Measurements from ENCODE around the gene AKAP8.
"Not testable (repeated sequence)": the region's sequence is repeated elsewhere in the genome, so short reads cannot be mapped to it uniquely, and the experiment has no call there.

The AKAP8 gene

DNA sequence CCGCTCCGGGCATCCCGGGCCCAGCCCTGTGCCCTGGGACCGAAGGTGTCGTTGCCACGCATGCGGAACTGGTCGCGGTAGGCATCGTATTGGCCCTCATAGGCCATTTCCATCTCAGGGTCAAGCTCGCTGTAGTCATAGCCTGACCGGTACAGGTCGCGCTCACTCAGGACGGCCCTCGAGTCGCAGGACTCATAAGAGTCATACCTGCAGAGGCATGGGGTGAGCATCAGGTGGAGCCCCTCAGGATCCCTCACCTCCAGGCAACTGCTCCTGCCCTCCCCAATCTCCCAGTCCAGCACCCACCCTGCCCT, 21.8 kb upstream of the AKAP8 start:
- no peak overlapping the region for H3K9ac ChIP-seq (ENCODE audit: low read depth, low read length)
- no peak overlapping the region for H3K4me3 ChIP-seq (ENCODE audit: low read length)
- no peak overlapping the region for H3K4me2 ChIP-seq (ENCODE audit: low read length)
- H3K27me3 ChIP-seq (ENCODE audit: control insufficient read depth, insufficient read depth, low read length), result no peaks in the 10 kb centered on the region
- peaks cover 74% of the 10 kb centered on the region for H3K36me3 ChIP-seq (ENCODE audit: insufficient read depth, low read length)
- no peaks in the 10 kb centered on the region for H3K9me3 ChIP-seq (replicated peaks; ENCODE audit: low read length)
- H3K4me1 ChIP-seq (ENCODE audit: control insufficient read depth, insufficient read depth, low read length), result peaks cover 7% of the 10 kb centered on the region

DNA sequence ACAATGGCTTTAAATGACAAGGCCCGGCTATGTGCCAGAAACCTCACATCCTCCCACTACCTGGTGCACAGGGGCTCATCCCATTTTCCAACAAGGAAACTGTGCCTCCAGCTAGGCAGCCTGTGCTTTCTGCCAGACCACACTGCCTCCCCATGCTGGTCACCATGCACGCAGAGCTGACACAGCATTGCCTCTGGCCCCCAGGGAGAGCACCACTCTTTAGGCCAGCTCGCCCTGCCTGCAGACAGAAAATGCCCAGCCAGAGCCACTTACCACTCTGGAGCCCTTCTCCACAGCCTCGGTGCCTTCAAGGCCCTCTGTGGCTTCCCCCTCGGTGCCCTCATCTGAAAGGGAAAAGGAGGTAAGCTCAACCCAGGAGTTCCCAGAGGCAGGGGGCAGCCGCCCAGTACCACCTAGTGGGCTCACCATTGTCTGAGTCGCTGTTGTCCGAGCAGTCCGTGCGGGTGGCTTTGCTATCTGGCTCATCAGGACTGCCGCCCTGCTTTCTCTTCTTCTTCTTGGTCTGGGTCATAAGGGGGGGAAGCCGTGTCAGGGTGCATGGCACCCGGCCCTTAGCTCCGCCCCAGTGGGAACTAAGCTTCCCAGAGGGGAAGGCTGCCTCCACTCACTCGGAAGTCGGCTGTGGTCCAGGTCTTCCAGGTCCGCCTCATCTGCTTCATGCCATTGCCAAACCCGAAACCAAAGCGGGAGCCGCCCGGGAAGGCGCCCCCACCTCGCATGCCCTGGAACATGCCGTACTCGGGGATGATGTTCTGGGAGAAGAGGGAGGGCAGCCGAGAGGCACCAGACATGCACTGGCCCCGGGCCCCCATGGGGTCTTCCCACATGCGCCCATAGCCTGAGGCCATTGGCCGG, 21.2 kb upstream of the AKAP8 start:
- Histone ChIP-seq H3K4me2 (ENCODE audit: low read length) (no peak overlapping the region), H3K9ac (ENCODE audit: low read depth, low read length) (no peak overlapping the region), H3K36me3 (ENCODE audit: insufficient read depth, low read length) (peaks cover 79% of the 10 kb centered on the region), H3K27me3 (ENCODE audit: control insufficient read depth, insufficient read depth, low read length) (no peaks in the 10 kb centered on the region), H3K9me3 (replicated peaks; ENCODE audit: low read length) (no peaks in the 10 kb centered on the region), H3K4me3 (ENCODE audit: low read length) (no peak overlapping the region), H3K4me1 (ENCODE audit: control insufficient read depth, insufficient read depth, low read length) (peaks cover 7% of the 10 kb centered on the region)

DNA sequence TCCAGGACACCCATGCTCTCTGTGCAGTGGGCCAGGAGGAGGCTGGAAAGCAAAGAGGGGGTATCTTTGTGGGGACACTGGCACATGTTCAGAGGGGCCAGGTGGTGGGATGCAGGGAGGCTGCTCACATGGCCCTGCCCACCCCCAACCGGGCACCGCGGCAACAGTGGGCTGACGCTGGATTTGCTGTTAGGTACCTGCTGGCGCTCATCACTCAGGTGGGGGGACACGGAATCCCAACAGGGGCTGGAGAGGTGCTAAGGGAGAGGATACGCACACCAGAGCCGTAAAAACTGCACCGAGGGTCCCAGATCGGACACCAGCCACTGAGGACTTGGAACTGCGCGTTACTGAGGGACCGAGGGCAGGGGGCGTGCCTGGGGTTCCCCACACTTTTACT, 20.0 kb upstream of the AKAP8 start:
- Histone ChIP-seq H3K36me3 (ENCODE audit: insufficient read depth, low read length) (peaks cover 82% of the 10 kb centered on the region), H3K9me3 (replicated peaks; ENCODE audit: low read length) (no peaks in the 10 kb centered on the region), H3K4me3 (ENCODE audit: low read length) (no peak overlapping the region), H3K27me3 (ENCODE audit: control insufficient read depth, insufficient read depth, low read length) (no peaks in the 10 kb centered on the region), H3K9ac (ENCODE audit: low read depth, low read length) (no peak overlapping the region), H3K4me2 (ENCODE audit: low read length) (no peak overlapping the region), H3K4me1 (ENCODE audit: control insufficient read depth, insufficient read depth, low read length) (peaks cover 7% of the 10 kb centered on the region)

DNA sequence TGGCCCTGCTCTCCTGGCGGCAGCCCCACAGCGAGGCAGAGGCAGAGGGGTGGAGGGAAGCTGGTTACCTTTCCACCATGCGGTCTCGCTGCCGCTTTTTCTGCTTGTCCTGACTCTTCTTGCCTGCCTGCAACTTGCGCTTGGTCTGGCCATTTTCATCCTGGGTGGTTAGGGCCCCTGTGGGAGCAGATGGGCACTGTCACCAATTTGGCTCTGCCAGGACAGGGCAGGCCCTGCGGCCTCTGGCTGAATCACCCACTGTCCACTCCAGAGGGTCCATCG, 19.6 kb upstream of the AKAP8 start:
- Histone ChIP-seq H3K36me3 (ENCODE audit: insufficient read depth, low read length) (peaks cover 86% of the 10 kb centered on the region), H3K4me3 (ENCODE audit: low read length) (no peak overlapping the region), H3K27me3 (ENCODE audit: control insufficient read depth, insufficient read depth, low read length) (no peaks in the 10 kb centered on the region), H3K9ac (ENCODE audit: low read depth, low read length) (no peak overlapping the region), H3K4me1 (ENCODE audit: control insufficient read depth, insufficient read depth, low read length) (peaks cover 10% of the 10 kb centered on the region), H3K9me3 (replicated peaks; ENCODE audit: low read length) (no peaks in the 10 kb centered on the region), H3K4me2 (ENCODE audit: low read length) (no peak overlapping the region)

DNA sequence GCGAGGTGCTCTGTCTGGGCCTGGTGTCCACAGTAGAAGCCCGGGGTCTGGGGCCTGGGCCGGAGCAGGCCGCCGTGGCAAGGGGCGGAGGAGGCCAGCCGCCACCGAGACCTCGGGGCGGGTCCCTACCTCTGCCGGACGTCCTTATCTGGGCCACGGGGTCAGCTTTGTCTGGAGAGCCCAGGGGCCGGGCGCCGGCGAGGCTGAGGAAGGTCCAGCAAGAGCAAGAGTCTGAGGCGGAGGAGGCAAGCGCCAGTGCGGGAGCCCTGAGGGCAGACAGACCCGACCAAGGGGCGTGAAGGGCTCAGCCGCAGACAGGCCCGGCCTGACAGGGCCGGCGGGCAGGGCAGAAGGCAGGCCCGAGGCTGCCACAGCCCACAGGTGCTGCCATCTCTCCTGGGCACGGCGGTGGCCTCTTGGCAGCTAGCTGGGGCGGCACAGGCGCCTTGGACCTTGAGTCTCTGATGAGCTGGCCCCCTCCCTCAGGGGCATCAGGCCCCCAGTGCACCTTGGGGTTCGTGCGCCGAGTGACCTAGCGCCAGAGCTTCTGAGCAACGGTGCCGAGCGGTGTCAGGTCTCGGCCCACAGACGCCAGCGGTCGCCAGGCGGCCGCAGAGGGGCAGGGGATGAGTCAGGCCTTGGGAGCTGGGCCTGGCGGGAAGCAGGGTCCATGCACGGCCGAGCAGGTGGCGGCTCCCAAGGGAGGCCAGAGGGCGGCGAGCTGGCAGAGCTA, 19.1 kb upstream of the AKAP8 start:
- no peak overlapping the region for H3K4me3 ChIP-seq (ENCODE audit: low read length)
- H3K9me3 ChIP-seq (replicated peaks; ENCODE audit: low read length), result no peaks in the 10 kb centered on the region
- H3K27me3 ChIP-seq (ENCODE audit: control insufficient read depth, insufficient read depth, low read length), result no peaks in the 10 kb centered on the region
- H3K4me2 ChIP-seq (ENCODE audit: low read length), result no peak overlapping the region
- no peak overlapping the region for H3K9ac ChIP-seq (ENCODE audit: low read depth, low read length)
- H3K4me1 ChIP-seq (ENCODE audit: control insufficient read depth, insufficient read depth, low read length), result peaks cover 15% of the 10 kb centered on the region
- peaks cover 86% of the 10 kb centered on the region for H3K36me3 ChIP-seq (ENCODE audit: insufficient read depth, low read length)

DNA sequence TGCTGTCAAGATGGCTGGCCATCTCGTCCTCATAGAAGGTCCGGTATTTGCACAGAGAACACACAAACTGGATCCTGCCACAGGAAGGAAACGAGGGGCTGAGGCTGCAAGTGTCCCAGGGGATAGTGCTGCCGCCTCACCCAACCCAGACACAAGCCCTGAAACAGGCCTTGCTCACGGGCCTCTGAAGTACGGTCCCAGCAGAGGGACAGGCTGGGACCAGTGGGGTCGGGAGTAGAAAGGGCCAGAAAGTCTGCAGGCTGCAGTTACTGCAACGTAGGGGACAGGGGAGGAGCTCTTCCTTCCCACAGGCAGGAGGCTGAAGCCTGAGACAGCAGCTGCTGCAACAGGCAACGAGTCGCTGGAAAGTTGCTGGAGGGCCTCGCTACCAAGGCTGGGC, 18.2 kb upstream of the AKAP8 start:
- peaks cover 86% of the 10 kb centered on the region for H3K36me3 ChIP-seq (ENCODE audit: insufficient read depth, low read length)
- H3K4me2 ChIP-seq (ENCODE audit: low read length), result no peak overlapping the region
- no peaks in the 10 kb centered on the region for H3K9me3 ChIP-seq (replicated peaks; ENCODE audit: low read length)
- peaks cover 18% of the 10 kb centered on the region for H3K4me1 ChIP-seq (ENCODE audit: control insufficient read depth, insufficient read depth, low read length)
- H3K4me3 ChIP-seq (ENCODE audit: low read length), result no peak overlapping the region
- H3K27me3 ChIP-seq (ENCODE audit: control insufficient read depth, insufficient read depth, low read length), result no peaks in the 10 kb centered on the region
- no peak overlapping the region for H3K9ac ChIP-seq (ENCODE audit: low read depth, low read length)

DNA sequence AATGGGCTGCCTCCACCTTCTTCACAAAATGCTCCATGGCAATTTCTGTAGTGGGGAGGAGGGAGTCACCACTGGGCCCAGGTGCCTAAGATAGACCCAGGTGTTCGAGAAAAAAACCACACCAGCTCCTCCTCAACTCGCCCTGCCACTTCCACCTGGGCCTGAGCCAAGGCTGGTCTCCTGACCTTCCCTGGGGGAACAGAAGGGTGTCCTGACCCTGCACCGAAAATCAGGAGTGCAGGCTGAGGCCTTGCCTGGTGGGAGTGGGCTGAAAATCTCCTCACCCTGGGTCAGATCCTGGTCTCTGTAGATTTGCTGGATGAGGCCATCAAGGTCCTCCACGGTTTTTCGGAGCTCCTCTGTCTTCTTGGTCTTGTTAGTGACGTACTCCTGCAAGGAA, 17.6 kb upstream of the AKAP8 start:
- no peak overlapping the region for H3K4me2 ChIP-seq (ENCODE audit: low read length)
- no peak overlapping the region for H3K9ac ChIP-seq (ENCODE audit: low read depth, low read length)
- H3K4me1 ChIP-seq (ENCODE audit: control insufficient read depth, insufficient read depth, low read length), result peaks cover 13% of the 10 kb centered on the region

DNA sequence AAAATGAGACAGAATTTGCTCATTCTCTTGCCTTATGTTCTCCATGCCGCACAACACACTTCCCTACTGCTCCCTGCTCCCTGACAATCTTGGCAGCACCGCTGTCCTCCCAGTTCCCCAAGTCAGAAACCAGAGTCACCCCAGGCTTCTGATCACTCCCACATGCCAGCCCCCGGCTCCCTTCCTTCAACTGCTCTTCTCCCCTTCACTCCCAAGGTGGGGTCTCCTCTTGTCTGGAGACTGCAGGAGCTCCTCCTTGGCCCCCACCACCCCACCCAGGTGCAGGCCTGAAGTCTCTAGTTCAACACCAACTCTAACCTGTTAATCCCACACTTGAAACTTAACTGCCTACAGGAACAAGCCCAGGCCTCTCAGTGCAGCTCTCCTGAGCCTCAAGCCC, 16.8 kb upstream of the AKAP8 start:
- Histone ChIP-seq H3K4me2 (ENCODE audit: low read length) (no peak overlapping the region), H3K36me3 (ENCODE audit: insufficient read depth, low read length) (peaks cover 82% of the 10 kb centered on the region)

More for the DNA sequence above, 17.6 kb upstream of the AKAP8 start:
- Histone ChIP-seq H3K4me3 (ENCODE audit: low read length) (no peak overlapping the region), H3K9me3 (replicated peaks; ENCODE audit: low read length) (no peaks in the 10 kb centered on the region), H3K27me3 (ENCODE audit: control insufficient read depth, insufficient read depth, low read length) (no peaks in the 10 kb centered on the region), H3K36me3 (ENCODE audit: insufficient read depth, low read length) (peaks cover 81% of the 10 kb centered on the region)

DNA sequence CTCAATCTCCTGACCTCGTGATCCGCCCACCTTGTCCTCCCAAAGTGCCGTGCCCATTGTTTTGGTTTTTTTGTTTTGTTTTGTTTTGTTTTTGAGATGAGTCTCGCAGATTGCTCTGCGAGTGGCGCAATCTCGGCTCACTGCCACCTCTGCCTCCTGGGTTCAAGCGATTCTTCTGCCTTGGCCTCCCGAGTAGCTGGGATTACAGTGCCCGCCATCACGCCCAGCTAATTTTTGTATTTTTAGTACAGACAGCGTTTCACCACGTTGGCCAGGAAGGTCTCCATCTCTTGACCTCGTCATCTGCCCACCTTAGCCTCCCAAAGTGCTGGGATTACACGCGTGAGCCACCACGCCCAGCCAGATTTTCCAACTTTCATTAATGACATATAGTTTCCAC, 15.7 kb upstream of the AKAP8 start:
- not testable (repeated sequence) for H3K4me2 ChIP-seq (ENCODE audit: low read length); H3K27me3 ChIP-seq (ENCODE audit: control insufficient read depth, insufficient read depth, low read length); H3K9ac ChIP-seq (ENCODE audit: low read depth, low read length); H3K9me3 ChIP-seq (replicated peaks; ENCODE audit: low read length); H3K4me3 ChIP-seq (ENCODE audit: low read length)
- Histone ChIP-seq H3K36me3 (ENCODE audit: insufficient read depth, low read length) (peaks cover 75% of the 10 kb centered on the region), H3K4me1 (ENCODE audit: control insufficient read depth, insufficient read depth, low read length) (peaks cover 13% of the 10 kb centered on the region)

More for the DNA sequence above, 16.8 kb upstream of the AKAP8 start:
- Histone ChIP-seq H3K9ac (ENCODE audit: low read depth, low read length) (no peak overlapping the region), H3K4me3 (ENCODE audit: low read length) (no peak overlapping the region), H3K9me3 (replicated peaks; ENCODE audit: low read length) (no peaks in the 10 kb centered on the region), H3K27me3 (ENCODE audit: control insufficient read depth, insufficient read depth, low read length) (no peaks in the 10 kb centered on the region), H3K4me1 (ENCODE audit: control insufficient read depth, insufficient read depth, low read length) (peaks cover 13% of the 10 kb centered on the region)

DNA sequence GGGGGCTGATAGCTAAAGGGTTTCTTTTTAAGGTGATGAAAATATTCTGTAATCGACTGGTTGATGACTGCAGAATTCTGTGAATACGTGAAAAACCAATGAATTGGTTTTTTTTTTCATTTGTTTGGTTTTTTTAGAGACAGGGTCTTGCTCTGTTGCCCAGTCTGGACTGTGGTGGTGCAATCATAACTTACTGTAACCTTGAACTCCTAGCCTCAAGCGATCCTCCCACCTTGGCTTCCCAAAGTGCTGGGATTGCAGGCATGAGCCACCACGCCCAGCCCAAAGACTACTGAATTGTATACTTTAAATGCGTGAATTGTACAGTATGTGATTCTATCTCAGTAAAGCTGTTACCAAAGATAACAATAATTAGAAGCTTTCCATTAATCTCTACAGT, 14.8 kb upstream of the AKAP8 start:
- Histone ChIP-seq H3K4me3 (ENCODE audit: low read length) (no peak overlapping the region), H3K36me3 (ENCODE audit: insufficient read depth, low read length) (peaks cover 70% of the 10 kb centered on the region), H3K9ac (ENCODE audit: low read depth, low read length) (no peak overlapping the region), H3K27me3 (ENCODE audit: control insufficient read depth, insufficient read depth, low read length) (no peaks in the 10 kb centered on the region), H3K4me1 (ENCODE audit: control insufficient read depth, insufficient read depth, low read length) (peaks cover 13% of the 10 kb centered on the region), H3K4me2 (ENCODE audit: low read length) (no peak overlapping the region), H3K9me3 (replicated peaks; ENCODE audit: low read length) (no peaks in the 10 kb centered on the region)

DNA sequence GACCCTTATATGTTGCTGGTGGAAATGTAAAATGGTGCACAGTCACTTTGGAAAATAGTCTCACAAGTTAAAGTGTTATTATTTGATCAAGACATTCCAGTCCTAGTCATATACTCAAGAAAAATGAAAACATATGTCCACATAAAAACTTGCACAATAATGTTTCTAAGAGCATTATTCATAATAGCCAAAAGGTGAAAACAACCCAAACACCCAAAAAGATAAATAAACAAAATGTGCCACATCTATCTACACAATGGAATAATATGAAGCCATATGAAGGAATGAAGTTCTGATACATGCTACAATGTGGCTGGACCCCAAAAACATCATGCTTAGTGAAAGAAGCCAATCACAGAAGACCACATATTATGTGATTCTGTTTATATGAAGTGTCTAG, 14.4 kb upstream of the AKAP8 start:
- no peak overlapping the region for H3K4me3 ChIP-seq (ENCODE audit: low read length)
- H3K36me3 ChIP-seq (ENCODE audit: insufficient read depth, low read length), result peaks cover 68% of the 10 kb centered on the region
- no peak overlapping the region for H3K9ac ChIP-seq (ENCODE audit: low read depth, low read length)
- H3K4me2 ChIP-seq (ENCODE audit: low read length), result no peak overlapping the region
- peaks cover 13% of the 10 kb centered on the region for H3K4me1 ChIP-seq (ENCODE audit: control insufficient read depth, insufficient read depth, low read length)
- H3K9me3 ChIP-seq (replicated peaks; ENCODE audit: low read length), result no peaks in the 10 kb centered on the region
- no peaks in the 10 kb centered on the region for H3K27me3 ChIP-seq (ENCODE audit: control insufficient read depth, insufficient read depth, low read length)

DNA sequence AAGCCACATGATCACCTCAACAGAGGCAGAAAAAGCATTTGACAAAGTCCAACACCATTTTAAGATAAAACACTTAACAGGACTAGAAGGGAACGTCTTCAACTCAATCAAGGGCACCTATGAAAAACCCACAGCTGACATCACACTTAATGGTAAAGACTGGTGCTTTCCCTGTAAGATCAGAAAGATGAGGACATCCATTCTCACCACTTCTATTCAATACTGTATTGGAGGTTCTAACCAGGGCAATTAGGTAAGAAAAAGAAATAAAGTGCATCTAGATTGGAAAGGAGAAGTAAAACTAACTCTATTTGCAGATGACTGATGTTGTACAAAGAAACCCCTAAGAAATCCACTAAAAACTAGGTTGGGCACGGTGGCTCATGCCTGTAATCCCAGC, 11.2 kb upstream of the AKAP8 start:
- Histone ChIP-seq H3K4me3 (ENCODE audit: low read length) (no peak overlapping the region), H3K36me3 (ENCODE audit: insufficient read depth, low read length) (peaks cover 42% of the 10 kb centered on the region)

More for the DNA sequence above, 11.2 kb upstream of the AKAP8 start:
- Histone ChIP-seq H3K9me3 (replicated peaks; ENCODE audit: low read length) (no peaks in the 10 kb centered on the region), H3K9ac (ENCODE audit: low read depth, low read length) (no peak overlapping the region), H3K27me3 (ENCODE audit: control insufficient read depth, insufficient read depth, low read length) (no peaks in the 10 kb centered on the region), H3K4me1 (ENCODE audit: control insufficient read depth, insufficient read depth, low read length) (peaks cover 13% of the 10 kb centered on the region), H3K4me2 (ENCODE audit: low read length) (no peak overlapping the region)
